Peyer's patch (tissue), 4 donors: ENCODE measurements around the gene NUP98.

Experiments used
- CTCF ChIP-seq, 6 experiments: fragments of 450-650 bp in 4 of 6; fragments of 200-600 bp in 2 of 6; sonication (generic) in 1 of 6; IDR thresholded peaks; one replicate each; pipeline ENCODE4 v1.5.1; 2017 to 2019; ENCODE audit warnings: antibody characterized with exemption in 6 of 6, mild to moderate bottlenecking in 3 of 6, moderate library complexity in 1 of 6
- POLR2A ChIP-seq, 2 donors: fragments of 450-650 bp; IDR thresholded peaks; one replicate each; pipeline ENCODE4 v1.5.1; 2017; ENCODE audit warnings: antibody characterized with exemption in 2 of 2, mild to moderate bottlenecking in 2 of 2, moderate library complexity in 2 of 2

GRCh38 chr11:3767536-3767935 is 29.8 kb downstream of the NUP98 start:
- TF ChIP-seq CTCF (IDR thresholded peaks at IDR 0.05) (no peak), POLR2A (IDR thresholded peaks at IDR 0.05) (no peak)
